ENCODE data around the gene MYOZ1. TPM values are rescaled to one million over a fixed set of nuclear protein-coding genes. Genes with fewer than 3 reads are reported as not detected.

MYOZ1 gene
- total and polyA plus RNA-seq, 4 donors = 0.70 to 2.4 (median 1.5) TPM

DNA sequence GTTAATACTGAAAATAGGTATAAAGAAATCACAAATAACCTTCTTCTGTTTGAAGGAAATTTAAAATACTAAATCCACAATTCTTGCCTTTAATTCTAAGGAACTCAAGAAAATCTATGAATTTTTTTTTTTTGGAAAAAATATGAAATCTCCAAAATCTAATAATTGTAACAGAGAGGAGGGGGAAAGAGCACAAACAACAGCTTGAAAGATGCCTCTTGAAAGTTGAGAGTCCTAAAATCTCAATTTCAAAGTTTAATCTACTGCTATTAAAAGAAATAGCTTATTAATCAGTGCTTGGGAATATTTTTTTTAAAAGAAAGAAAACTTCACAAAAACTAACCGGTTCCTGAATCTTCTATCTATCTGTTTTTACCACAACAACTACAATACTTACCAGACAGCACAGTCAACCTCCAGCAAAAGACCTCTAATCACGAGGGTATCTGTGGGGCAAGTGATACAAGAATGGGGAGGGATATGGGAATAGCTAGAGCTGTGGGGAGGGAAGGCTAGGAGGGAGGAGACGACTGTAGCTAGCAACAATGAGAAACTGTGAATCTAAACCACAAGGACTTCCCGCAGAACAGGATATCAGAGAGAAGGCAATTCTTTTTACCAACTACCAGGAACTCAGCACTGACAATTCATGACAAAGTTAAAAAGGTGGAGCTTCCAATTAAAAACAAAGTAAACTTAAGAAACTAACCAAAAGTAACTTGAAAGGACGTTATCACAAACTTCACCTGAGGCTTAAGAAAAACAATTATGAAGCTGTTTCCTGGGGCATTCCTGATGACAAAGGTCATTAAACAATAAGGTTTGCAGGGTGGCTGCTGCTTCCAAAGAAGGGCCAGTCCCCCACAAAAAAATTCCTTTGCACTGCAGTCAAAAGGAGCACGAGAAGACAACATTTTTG, 50.1 kb downstream of the MYOZ1 start, which contains the start of gene USP54:
Gene USP54, minus strand, starts transcription at position 462 of the 919 bp plus-strand sequence. CDS start 15,684 bp downstream, outside the sequence.
- Histone ChIP-seq H3K36me3 (ENCODE audit: control insufficient read depth in 4 of 4, insufficient read depth in 4 of 4, low read length in 4 of 4) (no peaks in the 10 kb centered on the region), H3K4me1 (ENCODE audit: control insufficient read depth in 5 of 5, insufficient read depth in 5 of 5, low read length in 5 of 5) (peaks cover 2 to 42% (median 10%) of the 10 kb centered on the region in 5 donors), H3K9me3 (ENCODE audit: control insufficient read depth in 4 of 4, insufficient read depth in 3 of 4, low read length in 3 of 4) (no peaks in the 10 kb centered on the region), H3K27ac (ENCODE audit: low read depth in 1 of 2, low read length in 1 of 2) (peak within 1 kb of the TSS; percentile 49 to 94), H3K27me3 (ENCODE audit: control insufficient read depth in 3 of 3, insufficient read depth in 3 of 3, low read length in 2 of 3) (no peaks in the 10 kb centered on the region), H3K4me3 (no peak within 1 kb of the TSS), H3K9ac (ENCODE audit: insufficient read depth in 1 of 2, low read length in 2 of 2) (peak within 1 kb of the TSS in 1 of 2 donors; percentile 76)
- no peak for ATAC-seq (ENCODE audit: insufficient read depth, low FRiP score)
- TF ChIP-seq, protein P1, sequence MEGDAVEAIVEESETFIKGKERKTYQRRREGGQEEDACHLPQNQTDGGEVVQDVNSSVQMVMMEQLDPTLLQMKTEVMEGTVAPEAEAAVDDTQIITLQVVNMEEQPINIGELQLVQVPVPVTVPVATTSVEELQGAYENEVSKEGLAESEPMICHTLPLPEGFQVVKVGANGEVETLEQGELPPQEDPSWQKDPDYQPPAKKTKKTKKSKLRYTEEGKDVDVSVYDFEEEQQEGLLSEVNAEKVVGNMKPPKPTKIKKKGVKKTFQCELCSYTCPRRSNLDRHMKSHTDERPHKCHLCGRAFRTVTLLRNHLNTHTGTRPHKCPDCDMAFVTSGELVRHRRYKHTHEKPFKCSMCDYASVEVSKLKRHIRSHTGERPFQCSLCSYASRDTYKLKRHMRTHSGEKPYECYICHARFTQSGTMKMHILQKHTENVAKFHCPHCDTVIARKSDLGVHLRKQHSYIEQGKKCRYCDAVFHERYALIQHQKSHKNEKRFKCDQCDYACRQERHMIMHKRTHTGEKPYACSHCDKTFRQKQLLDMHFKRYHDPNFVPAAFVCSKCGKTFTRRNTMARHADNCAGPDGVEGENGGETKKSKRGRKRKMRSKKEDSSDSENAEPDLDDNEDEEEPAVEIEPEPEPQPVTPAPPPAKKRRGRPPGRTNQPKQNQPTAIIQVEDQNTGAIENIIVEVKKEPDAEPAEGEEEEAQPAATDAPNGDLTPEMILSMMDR (IDR thresholded peaks at IDR 0.05; ENCODE audit: control extremely low read depth, extremely low read depth) = no peak
- WGBS, 2 donors = 8 to 9% methylated on average over 6 of the region's 6 CpGs
- peak; percentile 22 to 55 (median 50) for DNase-seq

DNA sequence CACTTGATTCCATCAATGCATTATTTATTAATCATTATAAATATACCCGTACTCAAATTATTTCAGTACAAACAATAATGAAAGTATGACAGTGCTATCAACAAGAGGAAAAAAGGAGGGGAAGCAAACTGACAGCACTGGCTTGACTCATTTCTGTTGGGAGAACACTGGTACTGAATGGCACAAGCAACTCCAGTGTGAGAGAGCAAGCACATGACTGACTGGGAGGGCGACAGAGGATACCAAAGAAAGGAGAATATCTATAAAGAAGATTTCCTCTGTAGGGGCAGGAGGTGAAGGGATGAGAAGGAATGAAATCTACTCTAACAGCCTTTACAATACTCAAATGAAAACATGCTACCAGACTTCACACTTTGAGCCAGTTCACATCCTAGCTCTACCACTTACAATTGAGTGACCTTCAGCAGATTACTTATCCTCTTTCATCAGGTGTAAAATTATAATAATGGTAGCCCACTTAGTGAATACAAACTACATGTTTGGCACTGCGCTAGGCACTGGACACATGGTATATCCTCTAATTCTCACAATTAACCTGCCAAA, 51.6 kb downstream of the MYOZ1 start:
- Histone ChIP-seq H3K9ac (ENCODE audit: insufficient read depth in 1 of 2, low read length in 2 of 2) (no peak overlapping the region), H3K27ac (ENCODE audit: low read depth in 1 of 2, low read length in 1 of 2) (peak overlapping the region in 1 of 2 donors; percentile 16), H3K27me3 (ENCODE audit: control insufficient read depth in 3 of 3, insufficient read depth in 3 of 3, low read length in 2 of 3) (no peaks in the 10 kb centered on the region), H3K9me3 (ENCODE audit: control insufficient read depth in 4 of 4, insufficient read depth in 3 of 4, low read length in 3 of 4) (no peaks in the 10 kb centered on the region), H3K4me3 (no peak overlapping the region), H3K36me3 (ENCODE audit: control insufficient read depth in 4 of 4, insufficient read depth in 4 of 4, low read length in 4 of 4) (no peaks in the 10 kb centered on the region), H3K4me1 (ENCODE audit: control insufficient read depth in 5 of 5, insufficient read depth in 5 of 5, low read length in 5 of 5) (peaks cover 4 to 45% (median 13%) of the 10 kb centered on the region in 5 donors)
- no peak for ATAC-seq (ENCODE audit: insufficient read depth, low FRiP score)
- WGBS, 2 donors = 69% methylated on average over 3 of the region's 3 CpGs
- TF ChIP-seq, protein P1 (IDR thresholded peaks at IDR 0.05; ENCODE audit: control extremely low read depth, extremely low read depth) = no peak
- no peak for DNase-seq

DNA sequence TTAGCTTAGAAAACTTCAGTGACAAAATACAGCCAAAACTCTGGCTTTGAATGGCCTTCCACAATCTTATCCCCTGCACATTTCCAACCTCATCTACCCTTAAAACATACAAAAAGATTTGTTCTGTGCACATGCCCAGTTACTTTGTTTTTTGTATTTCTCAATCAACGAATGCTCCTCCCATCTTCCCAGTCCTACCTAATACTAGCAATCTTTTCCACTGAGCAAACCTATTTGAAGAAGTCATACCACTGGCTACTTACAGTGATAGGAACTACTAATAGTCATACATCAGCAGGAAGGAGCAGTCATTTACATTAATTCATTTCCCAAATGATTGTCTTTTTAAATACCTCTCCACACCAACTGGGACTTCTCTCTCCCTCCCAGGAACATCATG, 52.6 kb downstream of the MYOZ1 start:
- Histone ChIP-seq H3K4me3 (no peak overlapping the region), H3K9ac (ENCODE audit: insufficient read depth in 1 of 2, low read length in 2 of 2) (no peak overlapping the region), H3K9me3 (ENCODE audit: control insufficient read depth in 4 of 4, insufficient read depth in 3 of 4, low read length in 3 of 4) (no peaks in the 10 kb centered on the region), H3K36me3 (ENCODE audit: control insufficient read depth in 4 of 4, insufficient read depth in 4 of 4, low read length in 4 of 4) (no peaks in the 10 kb centered on the region), H3K27ac (ENCODE audit: low read depth in 1 of 2, low read length in 1 of 2) (peak overlapping the region in 1 of 2 donors; percentile 9), H3K4me1 (ENCODE audit: control insufficient read depth in 5 of 5, insufficient read depth in 5 of 5, low read length in 5 of 5) (peaks cover 4 to 45% (median 13%) of the 10 kb centered on the region in 5 donors), H3K27me3 (ENCODE audit: control insufficient read depth in 3 of 3, insufficient read depth in 3 of 3, low read length in 2 of 3) (no peaks in the 10 kb centered on the region)
- ATAC-seq (ENCODE audit: insufficient read depth, low FRiP score) (no peak), DNase-seq (no peak)
- 63 to 68% methylated on average over 1 of the region's 1 CpG for WGBS, 2 donors
- TF ChIP-seq, protein P1 (IDR thresholded peaks at IDR 0.05; ENCODE audit: control extremely low read depth, extremely low read depth) = no peak

Measured in lung (tissue), 12 donors.